Thyroid gland (tissue), 4 donors: ENCODE data around the gene SDC4. TPM values are rescaled to one million over a fixed set of nuclear protein-coding genes. Genes with fewer than 3 reads are reported as not detected.

ENCODE experiments used
- DNase-seq, 2 donors: peaks; one replicate each; pipeline ENCODE4 v3.0.0-alpha.2; 2019
- H3K27ac ChIP-seq, 3 donors: fragments of 200-600 bp; sonication (generic); 1 replicate in 2 of 3; 2 replicates in 1 of 3; pipeline ENCODE4 v1.5.1; 2016 to 2019; ENCODE audit warnings: mild to moderate bottlenecking in 1 of 3, moderate library complexity in 1 of 3
- H3K27me3 ChIP-seq: fragments of 200-600 bp; sonication (generic); one replicate; pipeline ENCODE4 v1.5.1; 2019
- H3K36me3 ChIP-seq, 2 donors: fragments of 200-600 bp; sonication (generic); one replicate each; pipeline ENCODE4 v1.5.1; 2016 to 2019
- H3K4me1 ChIP-seq, 2 donors: fragments of 200-600 bp; sonication (generic); one replicate each; pipeline ENCODE4 v1.5.1; 2017 to 2019
- H3K4me3 ChIP-seq, 3 donors: fragments of 200-600 bp; sonication (generic); replicated peaks in 1 of 3; 1 replicate in 2 of 3; 2 replicates in 1 of 3; pipeline ENCODE4 v1.5.1; 2016; ENCODE audit warnings: mild to moderate bottlenecking in 1 of 3
- H3K9me3 ChIP-seq: fragments of 200-600 bp; sonication (generic); one replicate; pipeline ENCODE4 v1.5.1; 2017
- POLR2A ChIP-seq, 2 donors: fragments of 450-650 bp; IDR thresholded peaks; one replicate each; pipeline ENCODE4 v1.6.1; 2017; ENCODE audit warnings: antibody characterized with exemption in 2 of 2, mild to moderate bottlenecking in 2 of 2, moderate library complexity in 1 of 2
- WGBS, 2 donors: methylation state at CpG; one replicate each; pipeline ENCODE4 v1.1.5; 2017; 5-methylcytosine and 5-hydroxymethylcytosine counted together
- intact Hi-C: fragments of 100-400 bp; cut with DNase I; formaldehyde crosslinking; loops from one replicate; pipeline ENCODE4 v1.15.1; 2023
- total RNA-seq, 4 donors: library from RNA; depleted of rRNA; stranded (reverse); fragments of >200 nt; gene quantifications; one replicate each; pipeline ENCODE4 v1.2.3, GENCODE V29; 2016
- TF ChIP-seq, protein P1 (sequence below), 6 experiments: fragments of 200-600 bp in 3 of 6; fragments of 450-650 bp in 3 of 6; sonication (generic) in 3 of 6; IDR thresholded peaks; one replicate each; pipeline ENCODE4 v1.5.1; 2016 to 2019; ENCODE audit warnings: antibody characterized with exemption in 6 of 6, mild to moderate bottlenecking in 2 of 6, inconsistent platforms in 1 of 6, moderate library complexity in 1 of 6

SDC4 gene
- total RNA-seq, 4 donors from 2014 or later = 35.5 to 101 (median 63.3) TPM

DNA sequence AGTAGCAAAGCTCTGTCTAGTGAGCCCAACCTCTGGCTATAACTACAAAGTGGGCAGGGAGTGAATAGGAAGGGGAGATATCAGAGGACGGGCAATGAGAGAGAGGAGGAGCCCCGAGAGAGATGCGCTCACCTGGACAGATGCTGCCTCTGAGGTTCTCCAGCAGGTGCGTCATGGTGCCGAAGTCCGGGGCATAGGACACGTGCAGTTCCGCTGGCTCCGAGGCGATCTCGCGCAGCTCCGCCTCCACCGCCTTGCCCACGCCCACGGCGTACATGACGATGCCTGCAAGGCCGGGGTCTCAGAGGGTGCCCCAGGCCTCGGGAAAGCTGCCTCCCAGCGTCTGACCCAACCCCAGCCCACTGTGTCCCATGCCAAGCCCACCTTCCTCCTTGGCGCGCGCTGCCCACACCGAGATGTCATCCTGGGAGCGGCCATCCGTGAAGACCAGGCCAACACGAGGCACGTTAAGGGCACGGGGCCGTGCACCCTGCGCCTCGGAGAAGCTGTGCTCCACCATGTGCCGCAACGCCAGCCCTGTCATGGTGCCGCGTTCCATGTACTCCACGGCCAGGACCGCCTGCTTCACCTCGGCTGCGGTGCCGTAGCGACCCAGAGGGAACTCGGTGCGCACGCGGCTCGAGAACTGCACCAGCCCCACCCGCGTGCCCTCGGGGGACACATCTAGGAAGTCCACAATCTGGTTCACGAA lies 50.3 kb downstream of the SDC4 start:
- peaks cover 6% of the 10 kb centered on the region in 2 donors for H3K4me1 ChIP-seq
- H3K36me3 ChIP-seq = no peaks in the 10 kb centered on the region
- no peak overlapping the region for H3K4me3 ChIP-seq
- no peak overlapping the region for H3K27ac ChIP-seq
- no peak for TF ChIP-seq POLR2A (IDR thresholded peaks at IDR 0.05)
- TF ChIP-seq, protein P1, sequence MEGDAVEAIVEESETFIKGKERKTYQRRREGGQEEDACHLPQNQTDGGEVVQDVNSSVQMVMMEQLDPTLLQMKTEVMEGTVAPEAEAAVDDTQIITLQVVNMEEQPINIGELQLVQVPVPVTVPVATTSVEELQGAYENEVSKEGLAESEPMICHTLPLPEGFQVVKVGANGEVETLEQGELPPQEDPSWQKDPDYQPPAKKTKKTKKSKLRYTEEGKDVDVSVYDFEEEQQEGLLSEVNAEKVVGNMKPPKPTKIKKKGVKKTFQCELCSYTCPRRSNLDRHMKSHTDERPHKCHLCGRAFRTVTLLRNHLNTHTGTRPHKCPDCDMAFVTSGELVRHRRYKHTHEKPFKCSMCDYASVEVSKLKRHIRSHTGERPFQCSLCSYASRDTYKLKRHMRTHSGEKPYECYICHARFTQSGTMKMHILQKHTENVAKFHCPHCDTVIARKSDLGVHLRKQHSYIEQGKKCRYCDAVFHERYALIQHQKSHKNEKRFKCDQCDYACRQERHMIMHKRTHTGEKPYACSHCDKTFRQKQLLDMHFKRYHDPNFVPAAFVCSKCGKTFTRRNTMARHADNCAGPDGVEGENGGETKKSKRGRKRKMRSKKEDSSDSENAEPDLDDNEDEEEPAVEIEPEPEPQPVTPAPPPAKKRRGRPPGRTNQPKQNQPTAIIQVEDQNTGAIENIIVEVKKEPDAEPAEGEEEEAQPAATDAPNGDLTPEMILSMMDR (IDR thresholded peaks at IDR 0.05) = no peak
- no peaks in the 10 kb centered on the region for H3K9me3 ChIP-seq
- no peak for DNase-seq
- whole genome bisulfite sequencing, 2 donors = 90 to 92% methylated on average over 36 to 43 of the region's 52 CpGs
- intact Hi-C loops = no loop called here
- no peaks in the 10 kb centered on the region for H3K27me3 ChIP-seq

DNA sequence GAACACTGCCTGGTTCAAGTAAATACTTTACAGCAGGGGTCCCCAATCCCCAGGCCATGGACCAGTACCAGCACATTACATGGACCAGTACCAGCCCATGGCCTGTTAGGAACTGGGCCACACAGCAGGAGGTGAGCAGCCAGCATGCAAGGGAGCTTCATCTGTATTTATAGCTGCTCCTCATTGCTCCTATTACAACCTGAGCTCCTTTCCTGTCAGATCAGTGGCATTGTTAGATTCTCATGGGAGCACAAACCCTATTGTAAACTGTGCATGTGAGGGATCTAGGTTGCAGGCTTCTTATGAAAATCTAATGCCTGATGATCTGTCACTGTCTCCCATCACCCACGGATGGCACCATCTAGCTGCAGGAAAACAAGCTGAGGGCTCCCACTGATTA lies 53.6 kb downstream of the SDC4 start:
- Histone ChIP-seq H3K27ac (no peak overlapping the region), H3K4me1 (peaks cover 7 to 9% of the 10 kb centered on the region in 2 donors), H3K9me3 (no peaks in the 10 kb centered on the region), H3K4me3 (no peak overlapping the region), H3K27me3 (no peaks in the 10 kb centered on the region), H3K36me3 (no peaks in the 10 kb centered on the region)
- DNase-seq = no peak
- WGBS, 2 donors = 100% methylated on average over 1 of the region's 1 CpG
- intact Hi-C loops = no loop called here
- TF ChIP-seq POLR2A (IDR thresholded peaks at IDR 0.05) = no peak
- TF ChIP-seq, protein P1 (IDR thresholded peaks at IDR 0.05) = no peak

DNA sequence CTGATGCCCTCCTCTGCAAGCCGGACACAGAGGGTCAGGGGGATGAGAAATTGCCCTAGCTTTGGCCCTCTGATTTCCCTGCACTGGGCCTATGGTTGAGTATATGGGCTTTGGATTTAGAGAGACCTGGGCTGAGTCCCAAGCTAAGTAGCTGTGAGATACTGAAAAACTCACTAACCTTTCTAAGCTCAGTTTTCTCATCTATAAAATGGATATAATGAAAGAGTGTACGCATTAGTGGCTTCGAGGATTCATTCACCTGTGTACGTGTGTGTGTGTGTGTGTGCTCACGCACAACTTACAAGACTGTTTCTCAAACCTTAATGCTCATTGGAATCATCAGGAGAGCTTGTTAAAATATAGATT lies 54.2 kb downstream of the SDC4 start:
- no peaks in the 10 kb centered on the region for H3K9me3 ChIP-seq
- DNase-seq = no peak
- H3K4me1 ChIP-seq = peaks cover 7 to 9% of the 10 kb centered on the region in 2 donors
- H3K27me3 ChIP-seq = no peaks in the 10 kb centered on the region
- TF ChIP-seq, protein P1 (IDR thresholded peaks at IDR 0.05) = no peak
- 60 to 63% methylated on average over 5 of the region's 5 CpGs for WGBS, 2 donors
- intact Hi-C loops = no loop called here
- no peak overlapping the region for H3K27ac ChIP-seq
- no peak overlapping the region for H3K4me3 ChIP-seq
- H3K36me3 ChIP-seq = no peaks in the 10 kb centered on the region

DNA sequence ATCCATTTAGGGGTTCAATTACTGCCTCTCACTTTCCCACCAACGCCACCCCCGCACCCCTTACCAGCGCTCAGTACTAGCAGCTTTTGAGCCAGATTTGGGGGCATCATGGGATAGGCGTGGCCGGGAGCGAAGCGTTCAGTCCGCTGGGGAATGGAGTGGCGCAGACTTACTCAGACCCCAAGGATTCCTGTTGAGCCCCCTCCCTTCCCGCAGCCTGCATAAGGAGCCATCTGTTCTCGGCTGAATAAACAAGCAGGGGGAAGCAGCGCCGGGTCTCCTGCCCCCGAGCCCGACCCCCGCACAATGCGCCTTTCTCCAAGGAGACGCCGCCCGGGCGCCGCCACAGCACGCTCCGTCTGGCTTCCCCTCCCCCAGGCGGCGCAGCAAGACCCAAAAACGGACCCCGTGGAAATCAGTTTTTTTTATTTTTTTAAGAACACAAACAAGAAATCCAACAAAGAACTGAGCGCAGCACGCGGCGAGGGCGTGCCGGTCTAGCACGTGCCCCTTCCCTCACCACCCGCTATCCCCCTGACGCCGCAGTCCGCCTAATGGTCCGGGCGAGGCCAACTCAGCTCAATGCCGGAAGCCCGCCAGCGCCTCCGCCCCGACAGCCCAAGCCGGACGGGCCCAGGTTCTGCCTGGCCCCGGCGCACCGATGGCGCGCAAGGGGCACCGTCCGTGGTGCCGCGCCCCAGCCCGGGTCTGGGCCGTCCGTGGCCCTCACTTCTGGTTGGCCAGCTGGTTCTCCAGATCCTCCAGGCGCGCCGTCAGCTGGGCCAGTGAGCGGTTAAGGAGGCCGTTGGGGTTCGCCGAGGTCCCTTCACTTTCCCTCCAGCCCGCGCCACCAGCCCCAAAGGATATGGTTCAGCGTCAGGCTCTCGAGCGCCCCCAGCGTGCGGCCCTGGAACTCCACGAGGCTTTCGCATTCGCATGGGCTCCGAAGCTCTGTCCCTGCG lies 54.9 kb downstream of the SDC4 start:
- H3K4me1 ChIP-seq = peaks cover 7 to 9% of the 10 kb centered on the region in 2 donors
- TF ChIP-seq POLR2A (IDR thresholded peaks at IDR 0.05) = no peak
- TF ChIP-seq, protein P1 (IDR thresholded peaks at IDR 0.05) = peak; percentile 69 to 99 (median 85)
- no peaks in the 10 kb centered on the region for H3K27me3 ChIP-seq
- peak overlapping the region; percentile 5 to 46 (median 15) for H3K4me3 ChIP-seq
- no peak overlapping the region for H3K27ac ChIP-seq
- 3 to 5% methylated on average over 43 to 62 of the region's 79 CpGs for WGBS, 2 donors
- intact Hi-C loops = no loop called here
- H3K9me3 ChIP-seq = no peaks in the 10 kb centered on the region
- DNase-seq = peak; percentile 74 to 85
- no peaks in the 10 kb centered on the region for H3K36me3 ChIP-seq

DNA sequence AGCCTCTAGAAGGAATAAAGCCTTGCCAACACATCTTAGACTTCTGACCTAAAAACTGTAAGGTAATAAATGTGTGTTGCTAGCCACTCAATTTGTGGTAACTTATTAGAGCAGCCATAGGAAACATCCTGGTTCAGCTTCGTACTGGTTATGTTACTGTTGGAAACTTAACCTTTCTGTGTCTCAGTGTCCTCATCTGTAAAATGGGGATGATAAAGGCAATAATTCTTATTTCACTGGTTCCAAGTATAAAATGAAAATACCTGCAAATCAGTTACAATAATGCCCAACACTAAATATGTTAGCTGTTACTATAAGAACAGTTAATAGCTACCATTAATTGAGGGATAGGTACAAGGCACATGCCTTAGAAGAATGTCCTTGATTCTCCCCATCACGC lies 55.9 kb downstream of the SDC4 start:
- Histone ChIP-seq H3K27me3 (no peaks in the 10 kb centered on the region), H3K4me3 (no peak overlapping the region), H3K36me3 (no peaks in the 10 kb centered on the region), H3K4me1 (peaks cover 7 to 9% of the 10 kb centered on the region in 2 donors), H3K9me3 (no peaks in the 10 kb centered on the region), H3K27ac (no peak overlapping the region)
- 86 to 94% methylated on average over 2 of the region's 2 CpGs for WGBS, 2 donors
- intact Hi-C loops = no loop called here
- TF ChIP-seq POLR2A (IDR thresholded peaks at IDR 0.05) = no peak
- TF ChIP-seq, protein P1 (IDR thresholded peaks at IDR 0.05) = no peak
- no peak for DNase-seq
